NB4 (cell line): ENCODE results near the gene ARHGAP33.
"Not testable (repeated sequence)": the region's sequence is repeated elsewhere in the genome, so short reads cannot be mapped to it uniquely, and the experiment has no call there.

Experiments used
- POLR2A ChIP-seq: IDR thresholded peaks from 2 replicates; pipeline ENCODE4 v1.6.1; 2011; ENCODE audit warnings: mild to moderate bottlenecking; ENCODE audit not compliant: insufficient read length; ENCODE audit errors: extremely low read depth
- TF ChIP-seq, protein P1 (sequence below): IDR thresholded peaks from one replicate; pipeline ENCODE4 v1.5.1; 2012; ENCODE audit warnings: low read depth, low read length
- TF ChIP-seq, protein P2 (sequence below): IDR thresholded peaks from 2 replicates; pipeline ENCODE4 v1.6.1; 2011; ENCODE audit warnings: low read depth, low read length

DNA sequence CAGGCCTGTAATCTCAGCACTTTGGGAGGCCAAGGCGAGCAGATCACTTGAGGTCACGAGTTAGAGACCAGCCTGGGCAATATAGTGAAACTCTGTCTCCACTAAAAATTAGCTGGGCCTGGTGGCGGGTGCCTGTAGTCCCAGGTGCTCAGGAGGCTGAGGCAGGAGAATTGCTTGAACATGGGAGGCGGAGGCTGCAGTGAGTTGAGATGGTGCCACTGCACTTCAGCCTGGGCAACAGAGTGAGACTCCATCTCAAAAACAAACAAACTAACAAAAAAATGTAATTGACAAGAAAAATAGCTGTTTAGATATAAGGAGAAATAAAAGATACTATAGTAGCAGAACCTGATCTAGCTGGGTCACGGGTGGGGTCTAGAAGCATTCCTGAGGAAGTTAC lies 3.0 kb upstream of the ARHGAP33 start:
- TF ChIP-seq, protein P1, sequence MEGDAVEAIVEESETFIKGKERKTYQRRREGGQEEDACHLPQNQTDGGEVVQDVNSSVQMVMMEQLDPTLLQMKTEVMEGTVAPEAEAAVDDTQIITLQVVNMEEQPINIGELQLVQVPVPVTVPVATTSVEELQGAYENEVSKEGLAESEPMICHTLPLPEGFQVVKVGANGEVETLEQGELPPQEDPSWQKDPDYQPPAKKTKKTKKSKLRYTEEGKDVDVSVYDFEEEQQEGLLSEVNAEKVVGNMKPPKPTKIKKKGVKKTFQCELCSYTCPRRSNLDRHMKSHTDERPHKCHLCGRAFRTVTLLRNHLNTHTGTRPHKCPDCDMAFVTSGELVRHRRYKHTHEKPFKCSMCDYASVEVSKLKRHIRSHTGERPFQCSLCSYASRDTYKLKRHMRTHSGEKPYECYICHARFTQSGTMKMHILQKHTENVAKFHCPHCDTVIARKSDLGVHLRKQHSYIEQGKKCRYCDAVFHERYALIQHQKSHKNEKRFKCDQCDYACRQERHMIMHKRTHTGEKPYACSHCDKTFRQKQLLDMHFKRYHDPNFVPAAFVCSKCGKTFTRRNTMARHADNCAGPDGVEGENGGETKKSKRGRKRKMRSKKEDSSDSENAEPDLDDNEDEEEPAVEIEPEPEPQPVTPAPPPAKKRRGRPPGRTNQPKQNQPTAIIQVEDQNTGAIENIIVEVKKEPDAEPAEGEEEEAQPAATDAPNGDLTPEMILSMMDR, result not testable (repeated sequence)
- not testable (repeated sequence) for TF ChIP-seq POLR2A
- TF ChIP-seq, protein P2, sequence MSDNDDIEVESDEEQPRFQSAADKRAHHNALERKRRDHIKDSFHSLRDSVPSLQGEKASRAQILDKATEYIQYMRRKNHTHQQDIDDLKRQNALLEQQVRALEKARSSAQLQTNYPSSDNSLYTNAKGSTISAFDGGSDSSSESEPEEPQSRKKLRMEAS, result not testable (repeated sequence)
